Mucosa of descending colon (tissue), 3 donors: ENCODE measurements around the gene AQP5. TPM values are rescaled to one million over a fixed set of nuclear protein-coding genes. Genes with fewer than 3 reads are reported as not detected.

ENCODE experiments used
- ATAC-seq: fragments of 200-7000 bp; cut with Tn5 transposase; one replicate; pipeline ENCODE4 v1.9.1; 2020; ENCODE audit warnings: mild to moderate bottlenecking, moderate library complexity
- DNase-seq, 3 donors: peaks; one replicate each; pipeline ENCODE4 v3.0.0-alpha.2; 2020
- H3K36me3 ChIP-seq: fragments of 200-600 bp; one replicate; pipeline ENCODE4 v1.8.0; 2021; ENCODE audit warnings: low read depth, mild to moderate bottlenecking
- H3K4me1 ChIP-seq: fragments of 200-600 bp; one replicate; pipeline ENCODE4 v1.8.0; 2021; ENCODE audit warnings: low read depth, mild to moderate bottlenecking
- H3K4me3 ChIP-seq: fragments of 200-600 bp; one replicate; pipeline ENCODE4 v1.8.0; 2021; ENCODE audit warnings: mild to moderate bottlenecking
- H3K9me3 ChIP-seq: fragments of 200-600 bp; one replicate; pipeline ENCODE4 v1.8.0; 2021; ENCODE audit warnings: mild to moderate bottlenecking
- intact Hi-C, 2 donors: fragments of 100-400 bp; cut with DNase I in 1 of 2; cut with micrococcal nuclease in 1 of 2; formaldehyde crosslinking; loops; one replicate each; pipeline versions ENCODE4 v1.11.0 to v1.11.1; 2022; cut with DNase I, micrococcal nuclease
- total RNA-seq, 3 donors: library from RNA; stranded (reverse); fragmentation: NEBNext Ultra II Directional in 2 of 3; extraction: Animal tissue kit (Norgen Biotek cat#: 25700) in 2 of 3; gene quantifications; one replicate each; pipeline versions ENCODE4 v1.2.1 to v1.2.4, GENCODE V29; 2021 to 2023
- TF ChIP-seq, protein P1 (sequence below): fragments of 200-600 bp; IDR thresholded peaks from one replicate; pipeline ENCODE4 v1.8.0; 2022; ENCODE audit warnings: antibody characterized with exemption, mild to moderate bottlenecking
- donor health status: DM: no; HTN: no; CAD: no; lungs with moderate emphysema.
- donor health status: DM: no; HTN: no; CAD: no.
- donor health status: DM: no; HTN: yes; CAD: no.

The AQP5 gene
- total RNA-seq, 3 donors from 2014 or later, result not detected

DNA sequence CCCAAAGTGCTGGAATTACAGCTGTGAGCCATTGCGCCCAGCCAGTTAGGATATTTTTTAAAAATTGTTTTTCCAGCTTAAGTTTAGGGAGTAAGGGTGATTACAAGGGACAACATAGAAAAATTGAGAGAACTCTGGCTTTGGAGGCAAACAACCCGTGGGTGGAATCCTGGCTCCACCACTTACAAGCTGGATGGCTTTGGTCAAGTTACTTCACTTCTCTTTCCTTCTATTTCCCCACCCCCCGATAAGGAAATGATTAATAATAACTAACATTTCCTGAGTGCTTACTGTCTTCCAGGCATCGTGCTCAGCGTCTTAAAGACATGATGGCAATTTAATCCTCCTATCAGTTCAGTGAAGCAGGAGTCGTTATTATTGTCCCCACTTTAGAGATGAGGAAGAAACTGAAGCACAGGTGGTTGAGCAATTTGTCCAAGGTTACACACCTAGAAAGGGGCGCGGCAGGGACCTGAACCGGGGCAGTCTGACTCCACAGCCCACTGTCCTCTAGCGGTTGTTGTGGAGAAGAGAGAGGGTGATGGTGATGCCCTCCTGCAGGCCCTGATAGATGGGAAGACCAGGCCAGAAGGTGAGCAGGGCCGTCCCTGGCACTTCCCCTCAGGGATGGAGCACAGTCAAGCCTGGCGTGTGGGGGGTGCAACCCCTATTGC is 41.3 kb upstream of the AQP5 start:
- DNase-seq (no peak), ATAC-seq (peak; percentile 66)
- TF ChIP-seq, protein P1, sequence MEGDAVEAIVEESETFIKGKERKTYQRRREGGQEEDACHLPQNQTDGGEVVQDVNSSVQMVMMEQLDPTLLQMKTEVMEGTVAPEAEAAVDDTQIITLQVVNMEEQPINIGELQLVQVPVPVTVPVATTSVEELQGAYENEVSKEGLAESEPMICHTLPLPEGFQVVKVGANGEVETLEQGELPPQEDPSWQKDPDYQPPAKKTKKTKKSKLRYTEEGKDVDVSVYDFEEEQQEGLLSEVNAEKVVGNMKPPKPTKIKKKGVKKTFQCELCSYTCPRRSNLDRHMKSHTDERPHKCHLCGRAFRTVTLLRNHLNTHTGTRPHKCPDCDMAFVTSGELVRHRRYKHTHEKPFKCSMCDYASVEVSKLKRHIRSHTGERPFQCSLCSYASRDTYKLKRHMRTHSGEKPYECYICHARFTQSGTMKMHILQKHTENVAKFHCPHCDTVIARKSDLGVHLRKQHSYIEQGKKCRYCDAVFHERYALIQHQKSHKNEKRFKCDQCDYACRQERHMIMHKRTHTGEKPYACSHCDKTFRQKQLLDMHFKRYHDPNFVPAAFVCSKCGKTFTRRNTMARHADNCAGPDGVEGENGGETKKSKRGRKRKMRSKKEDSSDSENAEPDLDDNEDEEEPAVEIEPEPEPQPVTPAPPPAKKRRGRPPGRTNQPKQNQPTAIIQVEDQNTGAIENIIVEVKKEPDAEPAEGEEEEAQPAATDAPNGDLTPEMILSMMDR, result no peak
- no peaks in the 10 kb centered on the region for H3K9me3 ChIP-seq
- H3K4me1 ChIP-seq, result no peaks in the 10 kb centered on the region
- intact Hi-C loops, result no loop called here
- no peaks in the 10 kb centered on the region for H3K36me3 ChIP-seq
- no peak overlapping the region for H3K4me3 ChIP-seq

DNA sequence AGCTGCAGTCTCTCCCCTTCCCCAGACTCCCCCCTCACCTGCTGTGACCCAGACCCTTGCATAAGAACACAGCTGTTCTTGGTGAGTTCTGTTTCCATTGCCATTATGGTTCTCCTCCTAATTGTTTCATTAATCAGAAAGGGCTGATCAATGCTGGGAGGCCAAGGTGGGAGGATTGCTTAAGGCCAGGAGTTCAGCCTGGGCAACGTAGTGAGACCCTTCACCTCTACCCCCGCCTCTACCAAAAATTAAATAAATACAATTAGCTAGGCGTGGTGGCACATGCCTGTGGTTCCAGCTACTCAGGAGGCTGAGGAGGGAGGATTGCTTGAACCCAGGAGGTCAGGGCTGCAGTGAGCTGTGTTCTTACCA is 40.8 kb upstream of the AQP5 start:
- intact Hi-C loops, result no loop called here
- TF ChIP-seq, protein P1, result no peak
- Histone ChIP-seq H3K36me3 (no peaks in the 10 kb centered on the region), H3K4me1 (no peaks in the 10 kb centered on the region), H3K4me3 (no peak overlapping the region), H3K9me3 (no peaks in the 10 kb centered on the region)
- DNase-seq (no peak), ATAC-seq (no peak)

DNA sequence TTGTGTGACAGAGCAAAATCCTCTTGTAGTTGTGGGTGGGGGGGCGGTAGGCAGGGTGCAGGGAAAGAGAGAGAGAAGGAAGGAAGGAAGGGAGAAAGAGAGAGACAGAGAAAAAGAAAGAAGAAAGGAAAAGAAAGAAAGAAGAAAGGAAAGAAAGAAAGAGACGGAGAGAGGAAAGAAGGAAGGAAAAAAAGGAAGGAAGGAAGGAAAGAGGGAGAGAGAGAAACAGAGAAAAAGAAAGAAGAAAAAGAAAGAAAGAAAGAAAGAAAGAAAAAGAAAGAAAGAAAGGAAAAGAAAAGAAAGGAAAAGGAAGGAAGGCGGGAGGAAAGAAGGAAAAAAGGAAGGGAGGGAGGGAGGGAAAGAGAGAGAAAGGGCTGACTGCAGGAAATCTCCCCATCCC is 40.4 kb upstream of the AQP5 start:
- H3K4me1 ChIP-seq, result no peaks in the 10 kb centered on the region
- TF ChIP-seq, protein P1, result no peak
- no peak overlapping the region for H3K4me3 ChIP-seq
- ATAC-seq (no peak), DNase-seq (no peak)
- H3K36me3 ChIP-seq, result no peaks in the 10 kb centered on the region
- intact Hi-C loops, result no loop called here
- H3K9me3 ChIP-seq, result no peaks in the 10 kb centered on the region

DNA sequence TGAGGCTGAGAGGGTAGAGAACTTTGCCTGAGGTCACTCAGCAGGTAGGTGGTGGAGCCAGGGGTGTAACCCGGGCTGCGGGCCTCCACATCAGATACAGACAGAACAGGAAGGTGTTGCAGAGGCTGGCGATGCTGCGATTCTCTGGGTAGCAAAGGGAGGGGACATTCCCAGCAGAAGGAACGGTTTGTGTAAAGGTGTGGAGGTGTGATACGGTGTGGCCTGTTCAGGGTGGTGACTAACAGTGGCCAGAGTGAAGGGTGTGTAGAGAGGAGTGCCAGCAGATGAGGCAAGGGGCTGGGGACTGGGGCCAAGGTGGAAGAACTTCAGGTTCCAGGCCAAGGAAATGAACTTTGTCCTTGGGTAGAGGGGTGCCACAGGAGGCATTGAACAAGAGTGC is 39.7 kb upstream of the AQP5 start:
- TF ChIP-seq, protein P1, result no peak

DNA sequence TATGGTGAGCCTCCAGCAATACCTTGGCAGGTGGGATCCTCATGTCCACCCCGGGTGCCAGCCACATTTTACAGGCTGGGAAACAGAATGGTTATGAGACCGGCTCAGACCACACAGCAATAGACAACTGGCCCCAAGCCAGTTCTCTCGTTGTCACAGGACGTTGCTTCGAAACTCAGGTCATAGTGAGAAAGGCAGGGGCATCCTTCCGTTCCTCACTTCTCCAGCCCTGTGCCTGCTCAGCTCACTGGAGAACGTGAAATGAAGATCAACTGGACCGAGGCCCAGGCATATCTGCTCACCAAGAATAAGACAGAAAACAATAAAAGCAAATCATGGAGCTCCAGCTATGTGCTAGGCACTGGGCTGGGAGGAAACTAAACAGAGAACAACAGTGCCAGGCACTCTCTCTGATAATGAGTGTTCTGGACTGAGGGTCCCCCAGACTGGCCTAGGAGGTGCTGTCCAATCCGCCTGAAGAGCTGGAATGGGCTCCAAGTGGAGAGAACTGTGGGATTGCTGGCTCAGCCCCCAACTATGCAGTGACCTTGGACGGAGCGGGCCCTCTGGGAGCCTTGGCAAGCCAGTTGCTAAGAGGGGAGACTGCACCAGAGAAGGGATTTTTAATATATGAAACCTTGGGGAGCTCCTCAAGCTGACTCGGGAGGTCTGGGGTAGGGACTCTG is 39.2 kb upstream of the AQP5 start:
- Histone ChIP-seq H3K9me3 (no peaks in the 10 kb centered on the region), H3K36me3 (no peaks in the 10 kb centered on the region), H3K4me1 (no peaks in the 10 kb centered on the region), H3K4me3 (no peak overlapping the region)
- intact Hi-C loops, result no loop called here
- ATAC-seq (no peak), DNase-seq (no peak)
- TF ChIP-seq, protein P1, result no peak

More for the DNA sequence above, 39.7 kb upstream of the AQP5 start:
- Histone ChIP-seq H3K36me3 (no peaks in the 10 kb centered on the region), H3K4me1 (no peaks in the 10 kb centered on the region), H3K9me3 (no peaks in the 10 kb centered on the region), H3K4me3 (no peak overlapping the region)
- DNase-seq, result no peak
- ATAC-seq, result peak; percentile 85
- intact Hi-C loops, result no loop called here
